ENCODE results near the gene EPS15. TPM values are rescaled to one million over a fixed set of nuclear protein-coding genes. Genes with fewer than 3 reads are reported as not detected.
"Not testable (repeated sequence)": the region's sequence is repeated elsewhere in the genome, so short reads cannot be mapped to it uniquely, and the experiment has no call there.

EPS15 gene
- total and polyA plus RNA-seq, 11 donors = 19.9 to 80.6 (median 67.8) TPM

- H3K27me3 ChIP-seq = no peaks in the 10 kb centered on the region
- 12 to 33% (median 17%) methylated on average over 3 of the region's 3 CpGs for WGBS, 4 donors
- DNase-seq = peak in 3 of 5 donors; percentile 33 to 46 (median 42)
- H3K36me3 ChIP-seq = no peaks in the 10 kb centered on the region
- H3K9me3 ChIP-seq = peaks cover 0 to 6% (median 0%) of the 10 kb centered on the region in 12 donors
- H3K4me1 ChIP-seq = peaks cover 0 to 10% (median 6%) of the 10 kb centered on the region in 12 donors
- peak in 3 of 4 donors; percentile 24 to 67 (median 55) for ATAC-seq
- no peak overlapping the region for H3K4me3 ChIP-seq
- intact Hi-C loops (cut with DNase I) = loop anchor here in 3 of 10 donors (10.0 kb wide), 3 partner anchors 180 to 210 kb away; no protein-coding TSS in a partner anchor
- H3K27ac ChIP-seq = peak overlapping the region in 2 of 12 donors; percentile 6 to 16
- TF ChIP-seq CTCF (IDR thresholded peaks at IDR 0.05) (peak; percentile 53 to 83 (median 70)), POLR2A (IDR thresholded peaks at IDR 0.05) (no peak)
Observed at GRCh38 chr1:51535006-51535592, 16.0 kb upstream of the EPS15 start.

- intact Hi-C loops (cut with DNase I) = loop anchor here in 3 of 10 donors (10.0 kb wide), 3 partner anchors 180 to 210 kb away; no protein-coding TSS in a partner anchor
- H3K4me3 ChIP-seq = no peak overlapping the region
- no peaks in the 10 kb centered on the region for H3K27me3 ChIP-seq
- peak overlapping the region in 2 of 12 donors; percentile 6 to 16 for H3K27ac ChIP-seq
- no peak for DNase-seq
- WGBS, 4 donors = 61 to 68% (median 64%) methylated on average over 3 of the region's 3 CpGs
- no peak for TF ChIP-seq CTCF (IDR thresholded peaks at IDR 0.05)
- no peak for TF ChIP-seq POLR2A (IDR thresholded peaks at IDR 0.05)
- no peaks in the 10 kb centered on the region for H3K36me3 ChIP-seq
- peaks cover 0 to 6% (median 0%) of the 10 kb centered on the region in 12 donors for H3K9me3 ChIP-seq
- H3K4me1 ChIP-seq = peaks cover 0 to 10% (median 6%) of the 10 kb centered on the region in 12 donors
- ATAC-seq = peak in 1 of 4 donors; percentile 10
Observed at GRCh38 chr1:51534447-51534846, 15.4 kb upstream of the EPS15 start.

GRCh38 chr1:51532853-51533252 is 13.8 kb upstream of the EPS15 start:
- DNase-seq (no peak), ATAC-seq (no peak)
- no peak overlapping the region for H3K4me3 ChIP-seq
- no peaks in the 10 kb centered on the region for H3K27me3 ChIP-seq
- no peaks in the 10 kb centered on the region for H3K36me3 ChIP-seq
- WGBS, 4 donors = 96 to 98% (median 97%) methylated on average over 1 of the region's 1 CpG
- TF ChIP-seq CTCF (IDR thresholded peaks at IDR 0.05) (no peak), POLR2A (IDR thresholded peaks at IDR 0.05) (no peak)
- no peak overlapping the region for H3K27ac ChIP-seq
- intact Hi-C loops (cut with DNase I) = loop anchor here in 3 of 10 donors (10.0 kb wide), 3 partner anchors 178 to 208 kb away; no protein-coding TSS in a partner anchor
- peaks cover 0 to 10% (median 6%) of the 10 kb centered on the region in 12 donors for H3K4me1 ChIP-seq
- H3K9me3 ChIP-seq = peaks cover 0 to 6% (median 0%) of the 10 kb centered on the region in 12 donors

GRCh38 chr1:51530447-51530846 is 11.4 kb upstream of the EPS15 start:
- H3K27me3 ChIP-seq, H3K9me3 ChIP-seq, ATAC-seq, H3K4me3 ChIP-seq, H3K27ac ChIP-seq, H3K36me3 ChIP-seq, DNase-seq: not testable (repeated sequence)
- intact Hi-C loops (cut with DNase I) = loop anchor here in 3 of 10 donors (10.0 kb wide), 3 partner anchors 176 to 206 kb away; no protein-coding TSS in a partner anchor
- H3K4me1 ChIP-seq = peaks cover 0 to 10% (median 6%) of the 10 kb centered on the region in 12 donors
- WGBS, 4 donors = 91 to 97% (median 94%) methylated on average over 4 of the region's 4 CpGs
